GM20000 (cell line): ENCODE results near the gene PROS1.

ENCODE experiments used
- DNase-seq: peaks from one replicate; pipeline ENCODE4 v3.0.0; 2012; ENCODE audit warnings: low spot score
- TF ChIP-seq, protein P1 (sequence below): IDR thresholded peaks from 2 replicates; pipeline ENCODE4 v1.5.1; 2012; ENCODE audit warnings: mild to moderate bottlenecking, control low read depth; ENCODE audit errors: extremely low read depth, missing control alignments

PROS1 gene

DNA sequence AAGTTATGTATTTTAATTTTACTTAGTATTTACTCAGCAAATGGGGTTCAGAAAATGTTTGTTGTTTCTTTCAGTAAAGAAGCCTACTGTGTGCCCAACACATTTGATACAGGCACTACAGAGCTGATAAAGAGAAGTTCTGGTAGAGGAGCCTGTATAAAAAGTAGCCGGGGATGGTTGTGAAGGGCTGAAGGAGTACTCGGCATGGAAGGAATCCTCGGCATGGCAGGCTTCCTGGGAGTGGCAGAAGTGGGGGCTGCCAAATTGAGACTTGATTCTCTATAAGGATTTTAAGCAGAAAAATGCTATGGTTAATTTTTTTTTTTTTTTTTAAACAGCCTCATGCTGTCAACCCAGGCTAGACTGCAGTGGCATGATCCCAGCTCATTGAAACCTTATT, 15.5 kb upstream of the PROS1 start:
- DNase-seq = no peak
- TF ChIP-seq, protein P1, sequence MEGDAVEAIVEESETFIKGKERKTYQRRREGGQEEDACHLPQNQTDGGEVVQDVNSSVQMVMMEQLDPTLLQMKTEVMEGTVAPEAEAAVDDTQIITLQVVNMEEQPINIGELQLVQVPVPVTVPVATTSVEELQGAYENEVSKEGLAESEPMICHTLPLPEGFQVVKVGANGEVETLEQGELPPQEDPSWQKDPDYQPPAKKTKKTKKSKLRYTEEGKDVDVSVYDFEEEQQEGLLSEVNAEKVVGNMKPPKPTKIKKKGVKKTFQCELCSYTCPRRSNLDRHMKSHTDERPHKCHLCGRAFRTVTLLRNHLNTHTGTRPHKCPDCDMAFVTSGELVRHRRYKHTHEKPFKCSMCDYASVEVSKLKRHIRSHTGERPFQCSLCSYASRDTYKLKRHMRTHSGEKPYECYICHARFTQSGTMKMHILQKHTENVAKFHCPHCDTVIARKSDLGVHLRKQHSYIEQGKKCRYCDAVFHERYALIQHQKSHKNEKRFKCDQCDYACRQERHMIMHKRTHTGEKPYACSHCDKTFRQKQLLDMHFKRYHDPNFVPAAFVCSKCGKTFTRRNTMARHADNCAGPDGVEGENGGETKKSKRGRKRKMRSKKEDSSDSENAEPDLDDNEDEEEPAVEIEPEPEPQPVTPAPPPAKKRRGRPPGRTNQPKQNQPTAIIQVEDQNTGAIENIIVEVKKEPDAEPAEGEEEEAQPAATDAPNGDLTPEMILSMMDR = no peak

DNA sequence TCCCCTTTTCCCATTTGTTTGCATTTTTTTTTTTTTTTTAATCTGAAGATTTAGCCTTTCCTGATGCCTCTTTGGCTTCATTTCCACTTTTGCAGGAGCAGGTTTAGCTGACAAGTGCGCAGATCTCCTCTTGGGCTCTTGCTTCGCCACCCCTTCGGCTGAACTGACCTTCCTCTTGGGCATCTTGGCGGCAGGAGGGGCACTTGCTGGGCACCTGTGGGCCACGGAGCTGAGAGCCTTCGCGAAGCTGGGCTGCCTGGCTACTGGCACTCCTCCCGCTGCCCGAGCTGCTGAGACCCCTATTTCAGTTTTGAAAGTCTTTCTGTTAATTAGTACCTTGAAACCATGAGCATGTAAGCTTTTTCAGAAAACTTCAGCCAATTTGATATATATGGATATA, 15.1 kb upstream of the PROS1 start:
- TF ChIP-seq, protein P1 = no peak
- DNase-seq = no peak

DNA sequence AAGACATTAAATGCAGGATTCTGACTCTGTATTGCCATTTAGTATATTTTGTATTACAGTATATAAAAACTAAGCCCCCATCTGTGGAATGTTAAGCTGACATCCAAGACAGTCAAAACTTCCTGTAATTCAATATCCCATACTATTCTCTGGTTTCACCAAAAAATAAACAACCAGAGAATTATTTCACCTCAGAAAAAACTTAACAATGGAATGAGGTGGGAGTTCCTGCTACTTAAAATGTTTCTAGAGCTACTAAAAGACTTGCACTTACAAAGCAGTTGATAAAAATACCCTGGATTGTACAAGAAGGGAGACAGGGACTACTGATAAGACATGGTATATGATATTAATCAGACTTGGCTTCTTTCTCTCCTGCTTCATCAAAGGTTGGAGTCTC, 14.6 kb upstream of the PROS1 start:
- no peak for DNase-seq

DNA sequence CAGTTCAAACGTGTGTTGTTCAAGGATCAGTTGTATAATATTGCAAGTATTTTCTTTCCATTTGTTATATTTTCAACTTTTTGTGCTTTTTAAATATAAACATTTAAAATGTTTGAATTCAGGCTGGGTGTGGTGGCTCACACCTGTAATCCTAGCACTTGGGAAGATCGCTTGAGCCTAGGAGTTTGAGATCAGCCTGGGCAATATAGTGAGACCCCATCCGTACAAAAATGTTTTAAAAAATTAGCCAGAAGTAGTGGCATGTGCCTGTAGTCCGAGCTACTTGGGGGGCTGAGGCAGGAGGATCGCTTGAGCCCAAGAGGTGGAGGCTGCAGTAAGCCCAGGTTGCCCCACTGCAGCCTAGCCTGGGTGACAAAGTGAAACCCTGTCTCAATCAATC, 10.9 kb upstream of the PROS1 start:
- DNase-seq = no peak
- TF ChIP-seq, protein P1 = no peak

More for the DNA sequence above, 14.6 kb upstream of the PROS1 start:
- TF ChIP-seq, protein P1 = no peak

DNA sequence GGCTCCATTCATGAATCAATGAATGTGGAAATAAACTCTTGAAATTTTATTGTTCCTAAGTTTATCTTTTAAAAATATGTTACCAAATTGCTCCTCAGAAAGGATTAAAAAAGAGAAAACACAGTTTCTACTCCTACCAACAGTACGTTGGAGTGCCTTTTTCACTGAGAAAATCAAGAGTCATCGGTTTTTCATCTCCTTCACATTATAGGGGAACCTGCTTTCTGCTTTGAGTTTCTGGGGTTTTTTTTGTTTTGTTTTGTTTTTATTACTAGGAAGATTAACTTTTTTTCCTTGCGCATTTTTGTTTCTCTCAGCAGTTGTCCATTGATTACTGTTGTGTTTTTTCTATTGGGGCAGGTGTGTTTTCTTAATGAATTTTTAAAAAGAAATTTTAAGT, 9.7 kb upstream of the PROS1 start:
- no peak for DNase-seq
- TF ChIP-seq, protein P1 = no peak

DNA sequence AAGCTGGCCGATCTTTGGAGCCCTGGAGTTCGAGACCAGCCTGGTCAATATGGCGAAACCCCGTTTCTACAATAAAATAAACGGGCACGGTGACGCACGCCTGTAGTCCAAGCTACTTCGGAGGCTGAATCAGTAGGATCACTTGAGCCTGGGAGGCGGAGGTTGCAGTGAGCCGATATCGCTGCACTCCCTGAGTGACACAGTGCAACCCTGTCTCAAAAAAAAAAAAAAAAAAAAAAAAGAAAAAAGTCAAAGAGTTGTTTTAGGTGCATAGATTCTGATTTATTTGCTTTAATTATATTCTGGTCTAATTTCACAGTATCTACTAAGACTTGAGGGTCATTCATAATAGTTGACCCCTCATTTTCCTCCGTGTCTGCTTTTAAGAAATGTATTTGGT, 8.0 kb upstream of the PROS1 start:
- DNase-seq = no peak
- TF ChIP-seq, protein P1 = no peak

DNA sequence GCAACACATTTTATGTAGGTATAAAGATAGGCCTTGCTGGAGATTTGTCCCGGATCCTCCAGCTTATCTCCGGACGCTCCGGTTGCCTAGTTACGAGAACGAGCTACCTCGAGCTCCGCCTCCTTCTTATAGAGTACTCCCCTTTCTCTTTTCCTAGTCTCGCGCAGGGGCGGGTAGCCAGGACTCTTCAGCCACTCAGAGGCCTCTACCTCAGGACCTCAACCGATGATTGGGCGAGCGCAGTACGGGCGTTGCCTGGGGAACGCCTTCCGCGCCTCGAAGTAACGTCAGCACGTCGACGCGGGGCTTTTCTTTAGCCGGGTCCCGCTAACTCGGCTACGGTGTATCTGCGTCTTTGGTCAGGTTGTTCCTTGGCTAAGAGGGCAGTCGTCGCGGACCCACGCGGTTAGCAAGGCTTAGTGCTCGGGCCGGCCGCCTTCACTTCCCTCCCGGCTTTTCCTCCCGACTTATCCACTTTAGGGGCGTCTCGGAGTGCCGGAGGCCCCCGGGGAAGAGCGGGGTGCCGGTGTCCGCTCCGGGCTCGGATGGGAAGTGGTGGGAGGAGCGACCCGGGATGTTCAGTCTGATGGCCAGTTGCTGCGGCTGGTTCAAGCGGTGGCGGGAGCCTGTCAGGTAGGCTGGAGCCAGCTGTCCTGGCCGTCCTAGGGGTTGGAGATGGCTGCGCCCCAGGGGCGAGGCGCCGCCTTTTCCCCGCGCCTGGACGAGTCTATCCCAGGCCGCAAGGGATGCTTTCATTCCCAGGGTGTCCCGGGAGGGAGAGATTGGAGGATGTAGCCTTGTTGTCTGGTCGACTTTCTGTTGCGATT, 6.4 kb upstream of the PROS1 start, which contains the start of gene ARL13B:
ARL13B (plus strand) TSS at position 306 of the 827 bp plus-strand sequence; CDS start at position 575, 269 bp downstream.
- TF ChIP-seq, protein P1 = no peak
- peak; percentile 94 for DNase-seq
